MCF 10A (cell line): ENCODE data around the gene PDE2A. TPM values are rescaled to one million over a fixed set of nuclear protein-coding genes. Genes with fewer than 3 reads are reported as not detected.

Source experiments
- BruUV-seq: library from RNA; stranded (reverse); fragments of 400-500 nt; replicated peaks from 2 replicates; lab custom pipeline; 2021; lab: Mats Ljungman, UMichigan
- CTCF ChIA-PET: fragments of 300-600 bp; sonication (Branson Sonifier 250); formaldehyde crosslinking; extraction: SDS; loops from one replicate; lab custom pipeline; 2021; ENCODE audit warnings: antibody characterized with exemption, inconsistent platforms; lab: Yijun Ruan, JAX
- POLR2A ChIA-PET: fragments of 300-600, 350-650 bp; sonication (Branson Sonifier 250); formaldehyde crosslinking; extraction: SDS; loops from one replicate; lab custom pipeline; 2020; ENCODE audit warnings: antibody characterized with exemption, inconsistent platforms; lab: Yijun Ruan, JAX
- DNase-seq: peaks from one replicate; pipeline ENCODE4 v3.0.0-alpha.2; 2018; ENCODE audit not compliant: unreplicated experiment
- H3K27ac Mint-ChIP-seq: one replicate; pipeline ENCODE4 v1.8.0; 2022; ENCODE audit warnings: mild to moderate bottlenecking, low read depth, mixed read lengths; ENCODE audit not compliant: unreplicated experiment
- H3K27me3 Mint-ChIP-seq: one replicate; pipeline ENCODE4 v1.8.0; 2022; ENCODE audit warnings: mixed read lengths; ENCODE audit not compliant: insufficient read depth, unreplicated experiment
- H3K36me3 Mint-ChIP-seq: one replicate; pipeline ENCODE4 v1.8.0; 2022; ENCODE audit warnings: mild to moderate bottlenecking, moderate library complexity, mixed read lengths; ENCODE audit not compliant: insufficient read depth, unreplicated experiment
- H3K4me1 Mint-ChIP-seq: one replicate; pipeline ENCODE4 v1.8.0; 2022; ENCODE audit warnings: mixed read lengths; ENCODE audit not compliant: insufficient read depth, unreplicated experiment
- H3K4me3 Mint-ChIP-seq: one replicate; pipeline ENCODE4 v1.8.0; 2022; ENCODE audit warnings: mild to moderate bottlenecking, moderate library complexity, mixed read lengths; ENCODE audit not compliant: unreplicated experiment
- H3K9me3 Mint-ChIP-seq: one replicate; pipeline ENCODE4 v1.8.0; 2022; ENCODE audit warnings: mixed read lengths; ENCODE audit not compliant: unreplicated experiment
- intact Hi-C: fragments of 100-400 bp; cut with micrococcal nuclease; formaldehyde crosslinking; loops from 2 replicates; pipeline ENCODE4 v1.14.1; 2022
- total RNA-seq: library from RNA; stranded (reverse); gene quantifications from 2 replicates; pipeline ENCODE4 v1.2.3, GENCODE V29; 2022
- TF ChIP-seq, protein P1 (sequence below): fragments of 200-600 bp; IDR thresholded peaks from one replicate; pipeline ENCODE4 v1.8.0; 2022; ENCODE audit warnings: antibody characterized with exemption, mild to moderate bottlenecking; ENCODE audit not compliant: unreplicated experiment

PDE2A gene
- total RNA-seq, 1 experiment from 2014 or later = 1.9 TPM

- no TSS peak for BruUV-seq
- POLR2A ChIA-PET = interaction anchor here (0.5 kb wide), 1 partner anchor 130 kb away, joined by 3 read pairs; no protein-coding TSS in a partner anchor
- intact Hi-C loops = loop anchor here (5.0 kb wide), 2 partner anchors 104 to 591 kb away; no protein-coding TSS in a partner anchor
- H3K27me3 Mint-ChIP-seq = peaks cover 44% of the 10 kb centered on the region
- no peaks in the 10 kb centered on the region for H3K9me3 Mint-ChIP-seq
- DNase-seq = no peak
- H3K4me3 Mint-ChIP-seq = no peak overlapping the region
- no peaks in the 10 kb centered on the region for H3K4me1 Mint-ChIP-seq
- H3K36me3 Mint-ChIP-seq = no peaks in the 10 kb centered on the region
- TF ChIP-seq, protein P1, sequence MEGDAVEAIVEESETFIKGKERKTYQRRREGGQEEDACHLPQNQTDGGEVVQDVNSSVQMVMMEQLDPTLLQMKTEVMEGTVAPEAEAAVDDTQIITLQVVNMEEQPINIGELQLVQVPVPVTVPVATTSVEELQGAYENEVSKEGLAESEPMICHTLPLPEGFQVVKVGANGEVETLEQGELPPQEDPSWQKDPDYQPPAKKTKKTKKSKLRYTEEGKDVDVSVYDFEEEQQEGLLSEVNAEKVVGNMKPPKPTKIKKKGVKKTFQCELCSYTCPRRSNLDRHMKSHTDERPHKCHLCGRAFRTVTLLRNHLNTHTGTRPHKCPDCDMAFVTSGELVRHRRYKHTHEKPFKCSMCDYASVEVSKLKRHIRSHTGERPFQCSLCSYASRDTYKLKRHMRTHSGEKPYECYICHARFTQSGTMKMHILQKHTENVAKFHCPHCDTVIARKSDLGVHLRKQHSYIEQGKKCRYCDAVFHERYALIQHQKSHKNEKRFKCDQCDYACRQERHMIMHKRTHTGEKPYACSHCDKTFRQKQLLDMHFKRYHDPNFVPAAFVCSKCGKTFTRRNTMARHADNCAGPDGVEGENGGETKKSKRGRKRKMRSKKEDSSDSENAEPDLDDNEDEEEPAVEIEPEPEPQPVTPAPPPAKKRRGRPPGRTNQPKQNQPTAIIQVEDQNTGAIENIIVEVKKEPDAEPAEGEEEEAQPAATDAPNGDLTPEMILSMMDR = no peak
- H3K27ac Mint-ChIP-seq = no peak overlapping the region
- CTCF ChIA-PET = interaction anchor here (0.6 to 3.9 kb wide), 27 partner anchors 9 to 749 kb away, joined by 3 to 24 read pairs (median 4); no protein-coding TSS in a partner anchor
These were observed 87.7 kb downstream of the PDE2A start for GRCh38 chr11:72586321-72587090.

GRCh38 chr11:72585762-72586311 lies 88.4 kb downstream of the PDE2A start:
- ChIA-PET POLR2A (no interaction called here), CTCF (interaction anchor here (0.6 to 3.9 kb wide), 21 partner anchors 12 to 108 kb away, joined by 3 to 24 read pairs (median 5); no protein-coding TSS in a partner anchor)
- DNase-seq = peak; percentile 71
- no TSS peak for BruUV-seq
- no peak overlapping the region for H3K27ac Mint-ChIP-seq
- H3K36me3 Mint-ChIP-seq = no peaks in the 10 kb centered on the region
- intact Hi-C loops = loop anchor here (1.0 to 5.0 kb wide), 4 partner anchors 57 to 591 kb away; no protein-coding TSS in a partner anchor
- H3K4me1 Mint-ChIP-seq = peaks cover 3% of the 10 kb centered on the region
- H3K27me3 Mint-ChIP-seq = peaks cover 37% of the 10 kb centered on the region
- no peak overlapping the region for H3K4me3 Mint-ChIP-seq
- H3K9me3 Mint-ChIP-seq = no peaks in the 10 kb centered on the region
- TF ChIP-seq, protein P1 = peak; percentile 77

GRCh38 chr11:72584939-72585597 lies 89.2 kb downstream of the PDE2A start:
- H3K4me3 Mint-ChIP-seq = no peak overlapping the region
- H3K4me1 Mint-ChIP-seq = peaks cover 7% of the 10 kb centered on the region
- CTCF ChIA-PET = interaction anchor here (0.6 to 3.9 kb wide), 14 partner anchors 11 to 226 kb away, joined by 3 to 24 read pairs (median 6); no protein-coding TSS in a partner anchor
- H3K36me3 Mint-ChIP-seq = no peaks in the 10 kb centered on the region
- intact Hi-C loops = loop anchor here (1.0 to 5.0 kb wide), 4 partner anchors 58 to 592 kb away; no protein-coding TSS in a partner anchor
- TF ChIP-seq, protein P1 = no peak
- DNase-seq = no peak
- H3K27me3 Mint-ChIP-seq = peaks cover 30% of the 10 kb centered on the region
- BruUV-seq = no TSS peak
- no peaks in the 10 kb centered on the region for H3K9me3 Mint-ChIP-seq
- H3K27ac Mint-ChIP-seq = no peak overlapping the region
- POLR2A ChIA-PET = no interaction called here
